NB4 (cell line): ENCODE data around the gene WRNIP1.

Source experiments
- POLR2A ChIP-seq: IDR thresholded peaks from 2 replicates; pipeline ENCODE4 v1.6.1; 2011; ENCODE audit warnings: mild to moderate bottlenecking; ENCODE audit not compliant: insufficient read length; ENCODE audit errors: extremely low read depth
- TF ChIP-seq, protein P1 (sequence below): IDR thresholded peaks from 2 replicates; pipeline ENCODE4 v1.6.1; 2011; ENCODE audit warnings: low read depth, low read length

DNA sequence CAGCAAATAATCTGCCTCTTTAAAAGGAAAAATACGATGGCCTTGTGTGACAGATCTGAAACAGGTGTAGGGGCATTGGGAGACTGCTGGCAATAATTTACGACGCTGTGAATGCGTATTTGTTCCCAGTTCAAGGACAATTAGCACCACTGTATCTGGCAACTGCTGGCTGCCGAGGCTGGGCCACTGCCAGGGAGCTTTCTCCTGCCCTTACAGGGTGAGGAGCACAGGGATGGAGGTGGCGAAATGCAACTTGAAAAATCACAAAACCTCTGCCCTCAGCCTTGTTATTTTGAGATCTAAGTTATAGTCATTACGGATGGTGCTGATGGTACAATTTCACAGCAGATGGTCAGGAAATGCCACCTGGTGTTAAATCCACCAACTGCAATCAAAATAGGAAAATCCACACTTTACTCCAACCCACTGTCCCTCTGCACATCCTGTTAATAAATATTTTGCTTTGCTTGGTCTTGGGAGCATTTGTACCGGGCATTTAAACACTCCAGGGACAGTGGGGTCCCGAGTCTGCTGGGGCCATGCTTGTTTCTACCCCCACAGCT is 20.9 kb upstream of the WRNIP1 start:
- TF ChIP-seq, protein P1, sequence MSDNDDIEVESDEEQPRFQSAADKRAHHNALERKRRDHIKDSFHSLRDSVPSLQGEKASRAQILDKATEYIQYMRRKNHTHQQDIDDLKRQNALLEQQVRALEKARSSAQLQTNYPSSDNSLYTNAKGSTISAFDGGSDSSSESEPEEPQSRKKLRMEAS: no peak
- no peak for TF ChIP-seq POLR2A
